CD14-positive monocyte (primary cell): ENCODE data around the gene TEX11. TPM values are rescaled to one million over a fixed set of nuclear protein-coding genes. Genes with fewer than 3 reads are reported as not detected.

Source experiments
- DNase-seq, 3 donors: peaks; one replicate each; pipeline ENCODE4 v3.0.0-alpha.2; 2011 to 2022
- H2AFZ ChIP-seq: 2 replicates; pipeline ENCODE4 v1.6.0; 2012; ENCODE audit warnings: mild to moderate bottlenecking, low read depth, low read length, inconsistent platforms; ENCODE audit not compliant: insufficient read depth, poor library complexity, severe bottlenecking
- H3K27ac ChIP-seq, 2 donors: 1 replicate in 1 of 2; 2 replicates in 1 of 2; pipeline ENCODE4 v1.5.1; 2012 to 2013; ENCODE audit warnings: low read length in 2 of 2, control low read depth in 1 of 2, inconsistent platforms in 1 of 2, low read depth in 1 of 2, mild to moderate bottlenecking in 1 of 2
- H3K27me3 ChIP-seq, 2 donors: one replicate each; pipeline versions ENCODE4 v1.6.0 to v1.6.1; 2011 to 2013; ENCODE audit warnings: low read length in 2 of 2; ENCODE audit not compliant: control insufficient read depth in 2 of 2, insufficient read depth in 2 of 2
- H3K36me3 ChIP-seq, 2 donors: replicated peaks in 1 of 2; 1 replicate in 1 of 2; 2 replicates in 1 of 2; pipeline versions ENCODE4 v1.5.1 to v1.6.1; 2012 to 2013; ENCODE audit warnings: low read length in 2 of 2, control low read depth in 1 of 2, inconsistent platforms in 1 of 2, mild to moderate bottlenecking in 1 of 2; ENCODE audit not compliant: insufficient read depth in 2 of 2, control insufficient read depth in 1 of 2
- H3K4me1 ChIP-seq, 2 donors: 1 replicate in 1 of 2; 2 replicates in 1 of 2; pipeline versions ENCODE4 v1.5.1 to v1.6.1; 2012 to 2013; ENCODE audit warnings: low read length in 2 of 2, control low read depth in 1 of 2, inconsistent platforms in 1 of 2, mild to moderate bottlenecking in 1 of 2, moderate library complexity in 1 of 2; ENCODE audit not compliant: insufficient read depth in 2 of 2, control insufficient read depth in 1 of 2
- H3K4me2 ChIP-seq: replicated peaks from 2 replicates; pipeline ENCODE3; 2012; ENCODE audit warnings: low read length, moderate library complexity, mild to moderate bottlenecking; ENCODE audit not compliant: poor library complexity, severe bottlenecking; ENCODE audit errors: extremely low read depth
- H3K4me3 ChIP-seq, 3 experiments: fragments of 200-600 bp in 1 of 3; sonication (generic) in 1 of 3; replicated peaks in 1 of 3; 1 replicate in 2 of 3; 2 replicates in 1 of 3; pipeline ENCODE4 v1.5.1; 2011 to 2013; ENCODE audit warnings: low read length in 3 of 3, mild to moderate bottlenecking in 3 of 3, control low read depth in 2 of 3, low read depth in 2 of 3, inconsistent platforms in 1 of 3, moderate library complexity in 1 of 3
- H3K79me2 ChIP-seq: 2 replicates; pipeline ENCODE4 v1.6.0; 2012; ENCODE audit warnings: mild to moderate bottlenecking, control low read depth, inconsistent platforms, low read length, moderate library complexity; ENCODE audit not compliant: insufficient read depth
- H3K9ac ChIP-seq: 2 replicates; pipeline ENCODE4 v1.6.0; 2017; ENCODE audit warnings: low read length, mild to moderate bottlenecking; ENCODE audit not compliant: insufficient read depth, poor library complexity, severe bottlenecking
- H3K9me3 ChIP-seq, 2 donors: replicated peaks in 1 of 2; 1 replicate in 1 of 2; 2 replicates in 1 of 2; pipeline versions ENCODE4 v1.5.1 to v1.6.1; 2012 to 2013; ENCODE audit warnings: low read length in 2 of 2, control low read depth in 1 of 2; ENCODE audit not compliant: control insufficient read depth in 1 of 2, insufficient read depth in 1 of 2
- H4K20me1 ChIP-seq: 2 replicates; pipeline ENCODE4 v1.6.0; 2012; ENCODE audit warnings: mild to moderate bottlenecking, low read length, control low read depth, moderate library complexity; ENCODE audit not compliant: insufficient read depth
- H3K27ac Mint-ChIP-seq, 7 donors: one replicate each; pipeline ENCODE4 v1.8.0; 2020; ENCODE audit warnings: mild to moderate bottlenecking in 7 of 7, mixed read lengths in 7 of 7, moderate library complexity in 6 of 7, inconsistent platforms in 2 of 7
- H3K27me3 Mint-ChIP-seq, 3 donors: one replicate each; pipeline ENCODE4 v1.8.0; 2021 to 2022; ENCODE audit warnings: low read depth in 3 of 3, mild to moderate bottlenecking in 3 of 3, mixed read lengths in 3 of 3, moderate library complexity in 3 of 3, inconsistent platforms in 1 of 3
- H3K36me3 Mint-ChIP-seq, 2 donors: one replicate each; pipeline ENCODE4 v1.8.0; 2020; ENCODE audit warnings: mixed read lengths in 2 of 2, inconsistent platforms in 1 of 2, mild to moderate bottlenecking in 1 of 2
- H3K4me1 Mint-ChIP-seq: one replicate; pipeline ENCODE4 v1.8.0; 2020; ENCODE audit warnings: mild to moderate bottlenecking, mixed read lengths
- H3K4me3 Mint-ChIP-seq, 2 donors: one replicate each; pipeline ENCODE4 v1.8.0; 2020; ENCODE audit warnings: mild to moderate bottlenecking in 2 of 2, mixed read lengths in 2 of 2, moderate library complexity in 1 of 2
- H3K9me3 Mint-ChIP-seq, 7 donors: one replicate each; pipeline ENCODE4 v1.8.0; 2020 to 2022; ENCODE audit warnings: mixed read lengths in 7 of 7, mild to moderate bottlenecking in 6 of 7, moderate library complexity in 6 of 7, inconsistent platforms in 2 of 7
- WGBS: methylation state at CpG from one replicate; pipeline ENCODE4 v1.1.5; 2013; ENCODE audit warnings: missing lambda C conversion rate; ENCODE audit not compliant: insufficient coverage; 5-methylcytosine and 5-hydroxymethylcytosine counted together
- intact Hi-C, 2 donors: fragments of 100-400 bp; cut with micrococcal nuclease; formaldehyde crosslinking; loops; one replicate each; pipeline versions ENCODE4 v1.15.0 to v1.15.1; 2023
- polyA plus RNA-seq, 3 donors: library from polyadenylated mRNA; depleted of rRNA in 1 of 3; unstranded in 2 of 3; stranded (reverse) in 1 of 3; fragments of 300-500 nt in 2 of 3; fragments of >200 nt in 1 of 3; fragmentation: Illumina TruSeq in 2 of 3; gene quantifications; 1 replicate in 2 of 3; 2 replicates in 1 of 3; pipeline ENCODE4 v1.2.3, GENCODE V29; 2012 to 2021
- TF ChIP-seq, protein P1 (sequence below): fragments of 200-600 bp; IDR thresholded peaks from one replicate; pipeline ENCODE4 v1.8.0; 2022; ENCODE audit warnings: antibody characterized with exemption, mild to moderate bottlenecking

Gene TEX11
- polyA plus RNA-seq, 3 donors: not detected

- Histone ChIP-seq H3K4me2 (no peak overlapping the region), H3K36me3 (no peaks in the 10 kb centered on the region), H3K4me1 (no peaks in the 10 kb centered on the region), H3K9ac (no peak overlapping the region), H3K27ac (no peak overlapping the region), H2AFZ (no peak overlapping the region), H3K27me3 (no peaks in the 10 kb centered on the region), H3K79me2 (no peaks in the 10 kb centered on the region), H3K4me3 (no peak overlapping the region), H4K20me1 (no peaks in the 10 kb centered on the region), H3K9me3 (no peaks in the 10 kb centered on the region)
- Mint-ChIP-seq H3K27ac (no peak overlapping the region), H3K4me1 (no peaks in the 10 kb centered on the region), H3K36me3 (no peaks in the 10 kb centered on the region), H3K4me3 (no peak overlapping the region), H3K9me3 (peaks cover 0 to 3% (median 0%) of the 10 kb centered on the region in 7 donors), H3K27me3 (peaks cover 5 to 21% (median 5%) of the 10 kb centered on the region in 3 donors)
- DNase-seq: no peak
- intact Hi-C loops: no loop called here
- 91% methylated on average over 4 of the region's 6 CpGs for WGBS
- TF ChIP-seq, protein P1, sequence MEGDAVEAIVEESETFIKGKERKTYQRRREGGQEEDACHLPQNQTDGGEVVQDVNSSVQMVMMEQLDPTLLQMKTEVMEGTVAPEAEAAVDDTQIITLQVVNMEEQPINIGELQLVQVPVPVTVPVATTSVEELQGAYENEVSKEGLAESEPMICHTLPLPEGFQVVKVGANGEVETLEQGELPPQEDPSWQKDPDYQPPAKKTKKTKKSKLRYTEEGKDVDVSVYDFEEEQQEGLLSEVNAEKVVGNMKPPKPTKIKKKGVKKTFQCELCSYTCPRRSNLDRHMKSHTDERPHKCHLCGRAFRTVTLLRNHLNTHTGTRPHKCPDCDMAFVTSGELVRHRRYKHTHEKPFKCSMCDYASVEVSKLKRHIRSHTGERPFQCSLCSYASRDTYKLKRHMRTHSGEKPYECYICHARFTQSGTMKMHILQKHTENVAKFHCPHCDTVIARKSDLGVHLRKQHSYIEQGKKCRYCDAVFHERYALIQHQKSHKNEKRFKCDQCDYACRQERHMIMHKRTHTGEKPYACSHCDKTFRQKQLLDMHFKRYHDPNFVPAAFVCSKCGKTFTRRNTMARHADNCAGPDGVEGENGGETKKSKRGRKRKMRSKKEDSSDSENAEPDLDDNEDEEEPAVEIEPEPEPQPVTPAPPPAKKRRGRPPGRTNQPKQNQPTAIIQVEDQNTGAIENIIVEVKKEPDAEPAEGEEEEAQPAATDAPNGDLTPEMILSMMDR: no peak
Measured at GRCh38 chrX:70924294-70924911, 15.9 kb upstream of the TEX11 start.

DNA sequence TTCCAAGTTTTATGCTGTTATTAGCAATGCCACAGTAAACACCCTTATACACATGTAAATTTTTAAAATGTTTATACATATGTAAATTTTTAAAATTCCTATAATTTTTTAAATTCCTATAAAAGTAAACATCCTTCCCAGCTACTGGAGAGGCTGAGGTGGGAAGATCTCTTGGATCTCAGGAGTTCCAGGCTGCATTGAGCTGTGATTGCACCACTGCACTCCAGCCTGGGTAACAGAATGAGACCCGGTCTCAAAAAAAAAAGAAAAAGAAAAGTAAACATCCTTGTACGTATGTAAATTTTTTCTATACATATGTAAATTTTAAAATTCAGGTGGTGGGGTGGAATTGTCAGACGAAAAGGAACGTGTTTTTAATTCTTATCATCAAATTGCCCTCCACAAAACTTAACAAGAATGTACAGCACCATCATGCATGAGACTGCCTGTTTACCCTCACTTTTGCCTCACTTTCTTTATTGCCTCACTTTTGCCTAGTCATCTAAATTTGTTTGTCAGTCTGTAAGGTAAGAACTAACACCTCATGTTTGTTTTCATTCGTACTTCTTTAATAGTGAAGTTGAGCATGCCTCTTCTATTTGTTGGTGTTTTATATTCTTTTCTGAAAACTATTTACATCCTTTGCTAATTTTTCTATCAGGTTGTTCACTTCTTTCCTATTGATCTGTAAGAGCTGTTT is 14.4 kb upstream of the TEX11 start:
- no peaks in the 10 kb centered on the region for H3K79me2 ChIP-seq
- Mint-ChIP-seq H3K27ac (no peak overlapping the region), H3K9me3 (peaks cover 0 to 2% (median 0%) of the 10 kb centered on the region in 7 donors), H3K4me1 (no peaks in the 10 kb centered on the region), H3K4me3 (no peak overlapping the region), H3K27me3 (peaks cover 2 to 19% (median 2%) of the 10 kb centered on the region in 3 donors), H3K36me3 (no peaks in the 10 kb centered on the region)
- no peak overlapping the region for H3K9ac ChIP-seq
- WGBS: no CpG with 5 or more reads among the region's 5 CpGs
- no peak overlapping the region for H3K27ac ChIP-seq
- no peak for DNase-seq
- H3K4me2 ChIP-seq: no peak overlapping the region
- intact Hi-C loops: no loop called here
- no peaks in the 10 kb centered on the region for H3K9me3 ChIP-seq
- H3K4me1 ChIP-seq: no peaks in the 10 kb centered on the region
- TF ChIP-seq, protein P1: no peak
- no peaks in the 10 kb centered on the region for H3K27me3 ChIP-seq
- H2AFZ ChIP-seq: no peak overlapping the region
- H3K4me3 ChIP-seq: no peak overlapping the region
- H4K20me1 ChIP-seq: no peaks in the 10 kb centered on the region
- H3K36me3 ChIP-seq: no peaks in the 10 kb centered on the region
